T-helper 2 cell treated with Interferon-gamma antibody and Interleukin-4, amounts not matched to agents 100 ng/mL and 5 ng/mL, for 36 hours (primary cell): ENCODE measurements around the gene KCND3. TPM values are rescaled to one million over a fixed set of nuclear protein-coding genes. Genes with fewer than 3 reads are reported as not detected.

Source experiments
- intact Hi-C: fragments of 100-400 bp; cut with micrococcal nuclease; formaldehyde crosslinking; loops from one replicate; pipeline ENCODE4 v1.15.1; 2023
- total RNA-seq: library from RNA; stranded (reverse); gene quantifications from 2 replicates; pipeline ENCODE4 v1.2.3, GENCODE V29; 2022

KCND3 gene
- total RNA-seq, 1 donor from 2014 or later = not detected

- intact Hi-C loops = no loop called here
Observed at GRCh38 chr1:111733183-111733991, 256.1 kb downstream of the KCND3 start.

DNA sequence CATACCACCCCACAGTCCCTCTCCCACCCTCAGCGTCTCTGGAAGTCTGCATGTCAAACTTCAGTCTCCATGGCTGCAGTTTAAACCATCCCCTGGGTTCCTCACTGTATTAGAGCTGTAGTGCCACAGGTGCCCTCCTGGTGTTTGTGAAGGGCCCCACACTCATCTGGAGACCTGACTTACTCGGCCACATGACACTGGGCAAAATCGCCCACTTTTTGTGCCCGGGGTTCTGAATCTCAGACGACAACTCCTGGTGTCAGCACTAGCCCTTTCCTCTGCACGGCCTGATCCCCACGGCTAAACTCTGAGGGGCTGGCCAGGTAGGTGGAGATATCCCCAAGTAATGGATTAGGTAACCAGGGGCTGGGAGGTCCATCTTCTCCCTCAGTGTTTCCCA is 256.8 kb downstream of the KCND3 start:
- intact Hi-C loops = no loop called here

DNA sequence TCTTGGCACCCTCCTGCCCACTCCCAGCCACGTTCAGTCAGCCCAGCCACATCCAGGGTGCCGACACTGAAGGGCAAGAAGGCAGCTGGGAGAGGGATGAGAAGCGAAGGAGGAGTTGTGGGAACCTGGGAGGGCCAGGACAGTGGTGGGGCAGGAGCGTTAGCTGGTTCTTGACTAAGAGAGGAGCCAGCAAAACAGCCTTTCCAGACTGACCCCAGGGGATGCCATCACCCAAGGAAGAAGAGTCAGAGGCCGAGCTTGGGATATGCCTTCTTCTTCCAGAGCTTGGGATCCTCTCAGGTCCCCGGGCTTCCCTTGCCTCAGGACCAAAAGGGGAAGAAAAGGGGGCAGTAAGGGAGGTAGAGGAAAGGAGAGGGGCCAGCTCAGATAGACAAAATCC is 257.5 kb downstream of the KCND3 start:
- intact Hi-C loops = no loop called here

DNA sequence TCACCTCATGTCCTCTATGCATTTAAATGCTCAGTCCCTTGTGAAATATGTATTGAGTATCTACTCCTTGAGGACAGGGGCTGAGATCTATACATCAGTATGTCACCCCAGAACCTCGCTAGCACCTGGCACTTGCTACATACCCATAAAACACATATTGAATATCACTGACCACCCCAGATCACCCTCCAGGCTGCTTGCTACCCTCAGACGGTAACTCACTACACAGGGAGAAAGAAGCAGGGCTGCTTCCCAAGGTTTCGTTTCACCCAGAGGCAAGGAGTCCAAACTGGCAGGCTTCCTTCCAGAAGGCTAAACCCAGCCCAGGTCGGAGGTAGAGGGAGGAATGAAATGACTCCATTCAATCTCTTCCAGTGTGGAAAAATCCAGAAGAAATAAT is 258.8 kb downstream of the KCND3 start:
- intact Hi-C loops = no loop called here

DNA sequence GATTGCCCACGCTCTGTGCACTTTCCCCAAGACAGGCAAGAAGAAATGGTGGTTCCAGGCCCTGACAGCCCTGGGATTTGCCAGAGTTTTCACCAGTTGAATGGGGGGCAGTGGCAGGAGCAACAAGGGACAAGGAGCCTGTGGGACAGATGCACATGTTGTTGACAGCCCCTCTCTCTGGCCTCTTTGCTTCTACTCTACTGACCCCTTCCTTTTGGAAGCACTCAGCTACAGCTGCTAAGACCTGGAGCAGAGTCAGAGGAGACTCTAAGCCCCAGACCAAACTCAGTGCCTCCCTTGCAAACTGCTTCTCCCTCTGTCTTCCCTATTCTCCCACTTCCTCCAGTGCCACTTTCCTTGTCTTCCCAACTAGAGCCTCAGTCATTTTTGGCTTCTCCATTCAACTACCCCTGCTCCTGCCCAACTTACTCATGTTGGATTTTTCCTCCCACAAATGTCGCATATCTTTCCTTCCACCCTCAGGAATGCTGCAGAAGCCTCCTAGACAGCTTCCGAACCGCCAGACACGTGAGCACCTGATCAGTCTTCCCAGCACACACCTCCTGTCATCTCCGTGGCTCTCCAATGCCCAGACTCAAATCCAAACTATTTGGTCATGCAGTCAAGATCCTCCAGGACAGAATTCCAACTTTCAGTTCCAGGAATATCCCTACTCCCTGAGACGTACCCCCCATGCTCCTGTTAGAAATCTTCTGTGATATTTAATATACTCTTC is 259.4 kb downstream of the KCND3 start:
- intact Hi-C loops = no loop called here

DNA sequence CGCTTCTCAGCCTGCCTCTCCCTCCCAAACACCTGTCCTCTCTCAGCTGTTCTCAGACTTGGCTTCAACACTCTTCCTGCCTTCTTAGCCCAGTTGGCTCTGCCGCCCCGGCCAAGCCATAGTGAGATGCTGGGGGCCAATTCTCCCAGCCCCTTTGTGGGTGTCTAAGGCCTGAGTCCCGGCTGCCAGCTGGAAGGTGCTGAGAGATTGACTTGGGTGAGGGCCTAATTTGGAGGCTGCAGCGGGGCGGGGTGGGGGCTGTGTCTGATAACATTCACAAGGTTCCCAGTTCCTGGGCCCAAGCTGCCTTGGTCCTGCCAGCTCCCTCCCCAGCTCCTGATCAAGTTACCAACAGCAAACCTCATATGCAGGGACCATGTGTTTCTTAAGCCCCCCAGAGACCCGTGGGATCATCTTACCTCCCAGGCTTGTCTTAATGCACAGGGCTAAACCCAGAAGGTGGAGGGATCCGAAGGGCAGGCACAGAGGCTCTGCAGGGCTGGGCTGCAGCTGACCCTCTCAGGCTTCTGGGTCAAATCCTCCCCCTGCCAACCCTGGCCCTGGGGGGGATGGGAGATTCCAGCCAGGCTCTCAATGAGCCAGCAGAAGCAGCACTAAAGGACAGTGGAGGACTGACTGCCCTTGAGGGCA is 260.1 kb downstream of the KCND3 start:
- intact Hi-C loops = no loop called here

- intact Hi-C loops = no loop called here
Observed at GRCh38 chr1:111727056-111727455, 262.4 kb downstream of the KCND3 start.

DNA sequence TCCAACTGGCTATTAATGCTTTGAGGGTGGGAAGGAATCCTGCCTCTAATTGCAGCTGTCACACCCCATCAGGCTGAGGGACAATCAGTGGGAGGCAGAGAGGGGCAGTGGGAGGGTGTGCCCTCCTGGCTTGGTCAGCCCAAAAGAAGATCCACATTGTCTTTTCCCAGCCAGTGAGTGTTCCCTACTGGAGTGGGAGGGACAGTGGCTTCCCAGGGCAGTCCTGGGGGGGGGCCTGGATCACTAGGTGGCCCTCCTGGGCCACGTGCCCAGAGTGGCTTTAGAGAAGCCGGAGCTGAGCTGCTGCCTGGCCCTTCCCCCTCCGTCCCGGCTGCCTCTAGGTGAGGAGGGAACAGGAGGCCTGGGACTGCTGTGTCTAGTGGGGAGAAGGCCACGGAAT is 264.3 kb downstream of the KCND3 start:
- intact Hi-C loops = no loop called here

DNA sequence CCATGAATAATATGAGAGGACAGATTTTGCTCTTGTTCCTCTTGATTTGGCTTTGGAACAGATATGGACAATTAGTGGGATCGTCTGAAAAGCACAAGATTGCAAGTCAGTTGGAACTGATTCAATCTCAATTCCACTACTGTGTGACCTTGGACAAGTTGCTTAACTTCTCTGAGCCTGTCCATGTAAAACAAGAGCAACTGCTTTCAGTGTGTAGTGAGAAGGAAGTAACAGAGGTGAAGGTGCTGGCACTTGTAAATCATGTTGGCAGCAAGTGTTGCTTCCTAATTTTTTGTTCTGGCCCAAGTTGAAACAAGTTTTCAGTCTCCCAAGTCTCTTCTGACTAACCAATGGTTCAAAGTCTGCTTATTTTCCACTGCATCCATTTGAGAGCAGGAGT is 265.6 kb downstream of the KCND3 start:
- intact Hi-C loops = no loop called here

DNA sequence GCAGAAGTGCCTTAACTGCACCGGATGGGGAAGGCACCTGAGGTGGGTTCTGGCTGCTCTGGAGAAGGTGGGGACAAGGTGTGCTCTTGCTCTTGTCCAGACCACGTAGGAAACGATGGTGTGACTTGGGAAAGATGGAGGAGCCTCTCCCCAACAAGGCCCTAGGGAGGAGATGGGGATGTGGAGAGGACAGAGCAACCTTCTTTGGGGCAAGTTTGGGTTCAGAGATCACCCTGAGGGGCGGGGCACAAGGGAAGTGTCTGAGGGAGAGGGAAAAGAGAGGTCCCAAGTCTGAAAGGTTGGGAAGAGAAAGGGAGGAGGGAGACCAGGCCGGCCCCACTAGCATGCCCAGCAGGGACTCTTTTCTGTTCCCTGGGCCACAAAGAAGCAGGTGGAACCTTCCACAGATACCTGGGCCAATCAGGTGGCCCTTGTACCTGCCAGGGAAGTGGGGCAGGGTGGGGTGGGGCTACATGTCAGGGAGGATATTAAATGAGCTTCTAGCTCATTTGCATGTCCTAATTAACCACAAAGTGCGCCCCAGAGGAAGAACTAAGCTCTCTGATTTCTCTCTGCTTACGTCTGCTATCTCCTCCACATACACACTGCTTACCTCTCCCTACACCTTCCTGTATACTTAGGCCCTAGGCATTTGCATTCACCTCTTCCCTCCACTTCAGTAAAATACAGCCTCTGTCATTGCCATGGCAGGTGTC is 266.2 kb downstream of the KCND3 start:
- intact Hi-C loops = no loop called here

GRCh38 chr1:111720977-111721786 is 268.3 kb downstream of the KCND3 start:
- intact Hi-C loops = no loop called here

Other genes with a start within 250 kb of the KCND3 start
- 17.5 and 18.9 TPM in 2 replicates for gene DDX20, start 233.8 kb downstream of the KCND3 start, total RNA-seq